HG02970 (cell line): ENCODE data around the gene RASSF7.
"Not testable (repeated sequence)": the region's sequence is repeated elsewhere in the genome, so short reads cannot be mapped to it uniquely, and the experiment has no call there.

Source experiments
- ATAC-seq: cut with Tn5 transposase; IDR thresholded peaks from one replicate; pipeline ENCODE4 v1.9.1; 2021; ENCODE audit warnings: mild to moderate bottlenecking, moderate library complexity, moderate number of reproducible peaks; ENCODE audit not compliant: unreplicated experiment, low FRiP score

RASSF7 gene

GRCh38 chr11:560305-561147 is at the start of gene RASSF7, which contains the start of gene LMNTD2:
RASSF7 (plus strand) TSS chr11:560970; CDS start chr11:561769, 799 bp downstream.
LMNTD2 (minus strand) TSS chr11:560738; CDS start chr11:560716, 22 bp downstream.
- peak; percentile 57 for ATAC-seq

- ATAC-seq, result no peak
These were observed 47.8 kb upstream of the RASSF7 start for GRCh38 chr11:512761-513595.

- ATAC-seq, result no peak
These were observed 46.2 kb upstream of the RASSF7 start for GRCh38 chr11:514606-515005.

- no peak for ATAC-seq
These were observed 45.6 kb upstream of the RASSF7 start for GRCh38 chr11:515131-515530.

GRCh38 chr11:516400-516799 is 44.4 kb upstream of the RASSF7 start:
- ATAC-seq, result no peak

GRCh38 chr11:516918-517685 is 43.7 kb upstream of the RASSF7 start:
- ATAC-seq, result not testable (repeated sequence)

- ATAC-seq, result peak; percentile 85
These were observed 42.1 kb upstream of the RASSF7 start for GRCh38 chr11:518463-519202.

GRCh38 chr11:520428-521176 is 40.2 kb upstream of the RASSF7 start:
- ATAC-seq, result no peak

- no peak for ATAC-seq
These were observed 39.5 kb upstream of the RASSF7 start for GRCh38 chr11:521177-521688.

- ATAC-seq, result no peak
These were observed 34.6 kb upstream of the RASSF7 start for GRCh38 chr11:526192-526591.

GRCh38 chr11:528166-528814 is 32.5 kb upstream of the RASSF7 start:
- ATAC-seq, result no peak

GRCh38 chr11:528815-529727 is 31.7 kb upstream of the RASSF7 start:
- ATAC-seq, result no peak

- no peak for ATAC-seq
These were observed 30.9 kb upstream of the RASSF7 start for GRCh38 chr11:529728-530411.

GRCh38 chr11:530960-531831 is 29.6 kb upstream of the RASSF7 start:
- ATAC-seq, result no peak

GRCh38 chr11:531919-532526 is 28.7 kb upstream of the RASSF7 start:
- no peak for ATAC-seq
